A549 (cell line): ENCODE measurements around the gene SALL3. TPM values are rescaled to one million over a fixed set of nuclear protein-coding genes. Genes with fewer than 3 reads are reported as not detected.
"Not testable (repeated sequence)": the region's sequence is repeated elsewhere in the genome, so short reads cannot be mapped to it uniquely, and the experiment has no call there.

Experiments
- ATAC-seq, 2 experiments: fragments of 200-7000 bp in 1 of 2; fragments of >200 bp in 1 of 2; cut with Nextera tagmentation in 1 of 2; cut with Tn5 transposase in 1 of 2; 3 replicates each; pipeline versions ENCODE4 v1.8.0 to v1.9.1; 2018 to 2020; ENCODE audit warnings: mild to moderate bottlenecking in 1 of 2, moderate library complexity in 1 of 2
- CTCF ChIA-PET: fragments of 300-600 bp; sonication (Branson Sonifier 250); formaldehyde crosslinking; extraction: SDS; loops from one replicate; lab custom pipeline; 2021; ENCODE audit warnings: antibody characterized with exemption, inconsistent platforms; lab: Yijun Ruan, JAX
- POLR2A ChIA-PET: fragments of 350-600 bp; formaldehyde crosslinking; extraction: SDS; loops from one replicate; lab custom pipeline; 2021; ENCODE audit warnings: antibody characterized with exemption, inconsistent platforms; lab: Yijun Ruan, JAX
- DNase-seq, 2 experiments: peaks; one replicate each; pipeline versions ENCODE4 v3.0.0 to v3.0.0-alpha.2; 2011 to 2016; ENCODE audit warnings: low read depth in 1 of 2, low spot score in 1 of 2
- FAIRE-seq: peaks from 2 replicates; lab custom pipeline; 2011; peaks lifted over from hg19 to GRCh38; lab: Jason Lieb, UNC
- H3K27ac ChIP-seq, 2 experiments: fragments of >200 bp; sonication (Bioruptor Twin); formaldehyde crosslinking; 3 replicates each; pipeline ENCODE4 v1.5.1; 2016 to 2017
- H3K4me1 ChIP-seq: fragments of >200 bp; sonication (Bioruptor Twin); formaldehyde crosslinking; 3 replicates; pipeline ENCODE4 v1.6.1; 2016
- H3K4me2 ChIP-seq: fragments of >200 bp; sonication (Bioruptor Twin); formaldehyde crosslinking; 3 replicates; pipeline ENCODE4 v1.6.1; 2016
- H3K4me3 ChIP-seq: fragments of >200 bp; sonication (Bioruptor Twin); formaldehyde crosslinking; 3 replicates; pipeline ENCODE4 v1.5.1; 2016
- H3K9me3 ChIP-seq: fragments of >200 bp; sonication (Bioruptor Twin); formaldehyde crosslinking; 3 replicates; pipeline ENCODE4 v1.6.1; 2016
- BCL3 ChIP-seq: fragments of >200 bp; sonication (Bioruptor Twin); formaldehyde crosslinking; IDR thresholded peaks from 3 replicates; pipeline ENCODE4 v1.6.1; 2016
- BHLHE40 ChIP-seq: IDR thresholded peaks from 2 replicates; pipeline ENCODE4 v1.6.1; 2012; ENCODE audit warnings: low read depth, low read length, inconsistent platforms
- CBX2 ChIP-seq: fragments of 200-600 bp; sonication (generic); IDR thresholded peaks from 2 replicates; pipeline ENCODE4 v1.6.1; 2016; ENCODE audit warnings: low read depth, mild to moderate bottlenecking, borderline replicate concordance
- CHD4 ChIP-seq: fragments of 200-600 bp; sonication (generic); IDR thresholded peaks from 2 replicates; pipeline ENCODE4 v1.6.1; 2016; ENCODE audit warnings: antibody characterized with exemption, mild to moderate bottlenecking, borderline replicate concordance
- ESRRA ChIP-seq: fragments of 150-350 bp; IDR thresholded peaks from 2 replicates; pipeline ENCODE4 v1.6.1; 2014; ENCODE audit warnings: mild to moderate bottlenecking, low read length, borderline replicate concordance
- HDAC2 ChIP-seq: fragments of 200-600 bp; sonication (generic); IDR thresholded peaks from 2 replicates; pipeline ENCODE4 v1.6.1; 2016
- HOXB13 ChIP-seq: fragments of 250-450 bp; sonication (Bioruptor Pico); IDR thresholded peaks from 2 replicates; pipeline ENCODE4 v1.5.0; 2020; ENCODE audit warnings: low read depth, mild to moderate bottlenecking, moderate library complexity
- HOXB5 ChIP-seq: fragments of 250-450 bp; sonication (Bioruptor Pico); IDR thresholded peaks from 2 replicates; pipeline ENCODE4 v1.5.0; 2020; ENCODE audit warnings: mild to moderate bottlenecking, moderate library complexity
- JUNB ChIP-seq: fragments of >200 bp; sonication (Bioruptor Twin); formaldehyde crosslinking; IDR thresholded peaks from 2 replicates; pipeline ENCODE4 v1.6.1; 2016
- MAFK ChIP-seq: fragments of 450-650 bp; IDR thresholded peaks from 2 replicates; pipeline ENCODE4 v1.6.1; 2014; ENCODE audit not compliant: partially characterized antibody
- POLR2A ChIP-seq: IDR thresholded peaks from 2 replicates; pipeline ENCODE4 v1.6.1; 2012; ENCODE audit warnings: mild to moderate bottlenecking, low read length
- RARB ChIP-seq: fragments of 250-450 bp; sonication (Bioruptor Pico); IDR thresholded peaks from 2 replicates; pipeline ENCODE4 v1.8.0; 2021; ENCODE audit warnings: mild to moderate bottlenecking, moderate library complexity
- RCOR1 ChIP-seq: fragments of 150-350 bp; IDR thresholded peaks from 2 replicates; pipeline ENCODE4 v1.6.1; 2014; ENCODE audit warnings: antibody characterized with exemption, low read length, low read depth
- RFX5 ChIP-seq: fragments of 450-650 bp; IDR thresholded peaks from 2 replicates; pipeline ENCODE4 v1.7.1; 2014; ENCODE audit warnings: antibody characterized with exemption, mild to moderate bottlenecking, moderate library complexity
- RNF2 ChIP-seq: fragments of 200-600 bp; sonication (generic); IDR thresholded peaks from 2 replicates; pipeline ENCODE4 v1.6.1; 2016; ENCODE audit warnings: low read depth, mild to moderate bottlenecking, antibody characterized with exemption, moderate library complexity, borderline replicate concordance
- SREBF2 ChIP-seq: fragments of 450-650 bp; IDR thresholded peaks from 2 replicates; pipeline ENCODE4 v1.6.1; 2014; ENCODE audit warnings: mild to moderate bottlenecking, moderate library complexity
- TFCP2L1 ChIP-seq: fragments of 250-450 bp; sonication (Bioruptor Pico); IDR thresholded peaks from 2 replicates; pipeline ENCODE4 v1.5.0; 2021; ENCODE audit warnings: mild to moderate bottlenecking
- USF2 ChIP-seq: fragments of 450-650 bp; IDR thresholded peaks from 2 replicates; pipeline ENCODE4 v1.6.1; 2014; ENCODE audit warnings: antibody characterized with exemption
- ZC3H11A ChIP-seq: fragments of 450-650 bp; IDR thresholded peaks from 2 replicates; pipeline ENCODE4 v1.6.1; 2014; ENCODE audit warnings: antibody characterized with exemption, mild to moderate bottlenecking
- ZNF302 ChIP-seq: fragments of 250-450 bp; sonication (Bioruptor Pico); IDR thresholded peaks from 2 replicates; pipeline ENCODE4 v1.9.0; 2021; ENCODE audit warnings: inconsistent platforms, mild to moderate bottlenecking, moderate library complexity
- ZSCAN20 ChIP-seq: fragments of 250-450 bp; sonication (Bioruptor Pico); IDR thresholded peaks from 2 replicates; pipeline ENCODE4 v1.8.0; 2022; ENCODE audit warnings: mild to moderate bottlenecking, moderate library complexity
- WGBS: methylation state at CpG from one replicate; pipeline ENCODE4 v1.1.6; 2017; ENCODE audit errors: missing lambda C conversion rate; 5-methylcytosine and 5-hydroxymethylcytosine counted together
- polyA plus RNA-seq, 4 experiments: library from polyadenylated mRNA; depleted of rRNA in 3 of 4; stranded (reverse); fragments of >200 nt; fragmentation: RNase III in 1 of 4; extraction: RNeasy Plus Mini Kit Qiagen cat#74134 plus additional on column Dnase treatment in 1 of 4; gene quantifications; 2 replicates in 3 of 4; 3 replicates in 1 of 4; pipeline ENCODE4 v1.2.3, GENCODE V29; 2011 to 2017

SALL3 gene
- polyA plus RNA-seq, 2 of the 4 experiments (the other 2 are of a cell fraction) = not detected

- WGBS = 35% methylated on average over 7 of the region's 7 CpGs
- ChIA-PET CTCF (no interaction called here), POLR2A (no interaction called here)
- no peaks in the 10 kb centered on the region for H3K9me3 ChIP-seq
- no peak overlapping the region for H3K27ac ChIP-seq
- TF ChIP-seq CBX2 (no peak), RFX5 (no peak), ZNF302 (CRISPR knock-in tag) (no peak), ESRRA (no peak), SREBF2 (no peak), BCL3 (no peak), TFCP2L1 (no peak), USF2 (no peak), RCOR1 (no peak), MAFK (no peak), HOXB13 (no peak), ZC3H11A (no peak), CHD4 (no peak), POLR2A (no peak), HOXB5 (CRISPR knock-in tag) (no peak), BHLHE40 (no peak)
- TF ChIP-seq, all 56 proteins: peak for 0
- DNase-seq (no peak), FAIRE-seq (no peak), ATAC-seq (no peak)
- Histone ChIP-seq H3K4me1 (no peaks in the 10 kb centered on the region), H3K4me3 (no peak overlapping the region), H3K4me2 (no peak overlapping the region)
Measured at GRCh38 chr18:78962098-78962497, 17.5 kb upstream of the SALL3 start.

- DNase-seq, H3K4me1 ChIP-seq, H3K9me3 ChIP-seq, CTCF ChIA-PET, H3K4me2 ChIP-seq, POLR2A ChIA-PET, FAIRE-seq, ATAC-seq, H3K4me3 ChIP-seq, H3K27ac ChIP-seq: not testable (repeated sequence)
- WGBS = 72% methylated on average over 7 of the region's 24 CpGs
Measured at GRCh38 chr18:78964727-78965126, 14.9 kb upstream of the SALL3 start.

- ChIA-PET POLR2A (no interaction called here), CTCF (no interaction called here)
- no peak for ATAC-seq
- Histone ChIP-seq H3K4me3 (no peak overlapping the region), H3K27ac (no peak overlapping the region), H3K4me2 (no peak overlapping the region), H3K9me3 (no peaks in the 10 kb centered on the region), H3K4me1 (no peaks in the 10 kb centered on the region)
- no peak for FAIRE-seq
- TF ChIP-seq BHLHE40 (no peak), JUNB (no peak), RARB (no peak), RNF2 (no peak), ZSCAN20 (CRISPR knock-in tag) (no peak), HDAC2 (no peak)
- 42% methylated on average over 14 of the region's 23 CpGs for WGBS
- DNase-seq = no peak
Measured at GRCh38 chr18:78965260-78965659, 14.4 kb upstream of the SALL3 start.
